HEK293T (cell line): ENCODE results near the gene SH3BP5L.

Source experiments
- BHLHE40 ChIP-seq: fragments of 450-650 bp; IDR thresholded peaks from 2 replicates; pipeline ENCODE4 v1.6.1; 2016; ENCODE audit warnings: mild to moderate bottlenecking, moderate library complexity, borderline replicate concordance
- FOXA1 ChIP-seq: fragments of 450-650 bp; IDR thresholded peaks from 2 replicates; pipeline ENCODE4 v1.6.1; 2016; ENCODE audit warnings: mild to moderate bottlenecking
- FOXK2 ChIP-seq: fragments of 450-650 bp; IDR thresholded peaks from 2 replicates; pipeline ENCODE4 v1.6.1; 2016; ENCODE audit warnings: mild to moderate bottlenecking
- FOXM1 ChIP-seq: fragments of 450-650 bp; IDR thresholded peaks from 2 replicates; pipeline ENCODE4 v1.6.1; 2017; ENCODE audit warnings: mild to moderate bottlenecking, borderline replicate concordance
- HDGF ChIP-seq: fragments of 450-650 bp; IDR thresholded peaks from 2 replicates; pipeline ENCODE4 v1.6.1; 2017; ENCODE audit warnings: antibody characterized with exemption, borderline replicate concordance
- L3MBTL2 ChIP-seq: fragments of 450-650 bp; conservative IDR thresholded peaks from 2 replicates; pipeline ENCODE4 v1.6.1; 2016; ENCODE audit warnings: mild to moderate bottlenecking
- PKNOX1 ChIP-seq: fragments of 450-650 bp; IDR thresholded peaks from 2 replicates; pipeline ENCODE4 v1.6.1; 2016
- SUZ12 ChIP-seq: fragments of 450-650 bp; IDR thresholded peaks from 2 replicates; pipeline ENCODE4 v1.6.1; 2016; ENCODE audit warnings: mild to moderate bottlenecking
- TARDBP ChIP-seq: fragments of 450-650 bp; IDR thresholded peaks from 2 replicates; pipeline ENCODE4 v1.6.1; 2016

DNA sequence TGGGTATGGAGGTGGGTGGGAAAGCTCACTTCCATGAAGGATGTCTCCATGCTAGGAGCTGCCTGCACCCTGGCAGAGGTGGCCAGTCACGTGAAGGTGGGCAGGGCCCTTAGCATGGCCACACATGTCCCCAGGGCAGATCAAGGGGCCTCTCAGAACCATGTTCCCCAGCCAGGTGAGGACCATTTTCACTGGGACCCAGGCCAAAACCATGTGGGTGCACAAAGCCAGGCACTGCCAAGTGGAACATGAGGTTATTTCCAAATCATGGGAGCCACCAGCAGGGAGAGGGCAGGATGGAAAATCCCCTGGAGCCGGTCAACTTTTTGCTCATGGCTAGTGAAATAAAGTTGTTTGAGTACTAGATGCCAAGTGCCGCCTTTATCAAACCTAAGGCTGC, 23.4 kb upstream of the SH3BP5L start:
- TF ChIP-seq PKNOX1 (no peak), SUZ12 (no peak), L3MBTL2 (no peak), FOXK2 (no peak), FOXM1 (no peak), BHLHE40 (no peak), FOXA1 (no peak), TARDBP (no peak), HDGF (no peak)
